ENCODE measurements around the gene ADAM23.

Gene ADAM23

DNA sequence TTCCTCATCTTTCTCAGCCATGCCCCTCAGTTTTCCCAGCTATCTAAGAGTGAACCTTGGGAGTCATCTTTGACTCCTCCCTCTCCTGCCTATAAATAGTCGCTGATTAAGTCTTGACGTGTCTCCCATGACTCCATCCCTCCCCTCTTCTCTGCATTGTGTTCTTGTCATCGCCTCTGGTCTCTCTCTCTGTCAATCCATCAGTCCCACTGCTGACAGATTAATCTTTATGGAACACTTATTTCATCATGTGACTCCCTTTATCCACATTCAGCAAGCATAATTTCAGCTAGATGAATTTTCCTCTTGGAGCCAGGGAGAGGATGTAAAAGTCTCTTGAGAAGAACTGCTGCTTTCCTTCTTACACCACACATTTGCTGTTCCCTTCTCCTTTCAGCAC lies 9.4 kb downstream of the ADAM23 start:
- ChIA-PET POLR2A (interaction anchor here (0.5 kb wide), 1 partner anchor 8 kb away, joined by 4 read pairs; no protein-coding TSS in a partner anchor), CTCF (no interaction called here)
- TF ChIP-seq CTCF (IDR thresholded peaks at IDR 0.05; ENCODE audit: control extremely low read depth, extremely low read depth, low read depth, missing control alignments): no peak
- no peak for DNase-seq (ENCODE audit: extremely low spot score)

DNA sequence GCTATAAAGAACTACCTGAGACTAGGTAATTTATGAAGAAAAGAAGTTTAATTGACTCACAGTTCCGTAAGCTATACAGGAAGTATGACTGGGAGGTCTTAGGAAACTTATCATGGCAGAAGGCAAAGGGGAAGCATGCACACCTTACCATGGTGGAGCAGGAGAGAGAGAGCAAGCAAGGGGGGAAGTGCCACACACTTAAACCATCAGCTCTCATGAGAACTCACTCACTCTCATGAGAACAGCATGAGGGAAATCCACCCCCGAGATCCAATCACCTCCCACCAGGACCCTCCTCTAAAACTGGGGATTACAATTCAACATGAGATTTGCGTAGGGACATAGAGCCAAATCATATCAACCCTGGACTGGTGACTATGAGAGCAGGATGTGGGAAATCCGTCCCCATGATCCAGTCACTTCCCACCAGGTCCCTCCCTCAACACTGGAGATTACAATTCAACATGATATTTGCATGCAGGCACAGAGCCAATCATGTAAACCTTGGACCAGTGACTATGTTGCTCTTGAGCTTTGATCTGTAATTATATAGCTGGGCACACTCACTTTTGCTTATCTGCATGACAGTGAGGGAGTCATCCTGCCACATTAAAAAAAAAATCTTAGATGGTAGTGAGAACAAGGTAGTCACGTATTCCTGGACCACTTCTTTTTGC lies 12.9 kb downstream of the ADAM23 start:
- TF ChIP-seq CTCF (IDR thresholded peaks at IDR 0.05; ENCODE audit: control extremely low read depth, extremely low read depth, low read depth, missing control alignments): no peak
- POLR2A ChIA-PET: no interaction called here

GRCh38 chr2:206457188-206457634 lies 13.9 kb downstream of the ADAM23 start:
- CTCF ChIA-PET: interaction anchor here (1.3 kb wide), 1 partner anchor 16 kb away, joined by 3 read pairs; no protein-coding TSS in a partner anchor
- DNase-seq (ENCODE audit: extremely low spot score): peak; percentile 26
- TF ChIP-seq CTCF (IDR thresholded peaks at IDR 0.05; ENCODE audit: control extremely low read depth, extremely low read depth, low read depth, missing control alignments): no peak
- POLR2A ChIA-PET: no interaction called here

More for the DNA sequence above, 12.9 kb downstream of the ADAM23 start:
- no peak for DNase-seq (ENCODE audit: extremely low spot score)
- CTCF ChIA-PET: interaction anchor here (1.0 to 1.3 kb wide), 2 partner anchors 17 to 64 kb away, joined by 3 to 4 read pairs; no protein-coding TSS in a partner anchor

- DNase-seq (ENCODE audit: extremely low spot score): no peak
- ChIA-PET CTCF (no interaction called here), POLR2A (no interaction called here)
- no peak for TF ChIP-seq CTCF (IDR thresholded peaks at IDR 0.05; ENCODE audit: control extremely low read depth, extremely low read depth, low read depth, missing control alignments)
These were observed 19.0 kb downstream of the ADAM23 start for GRCh38 chr2:206462240-206462854.

- no peak for TF ChIP-seq CTCF (IDR thresholded peaks at IDR 0.05; ENCODE audit: control extremely low read depth, extremely low read depth, low read depth, missing control alignments)
- no peak for DNase-seq (ENCODE audit: extremely low spot score)
- POLR2A ChIA-PET: no interaction called here
- CTCF ChIA-PET: interaction anchor here (1.0 to 1.8 kb wide), 4 partner anchors 9 to 334 kb away, joined by 3 to 4 read pairs (median 4); no protein-coding TSS in a partner anchor
These were observed 20.4 kb downstream of the ADAM23 start for GRCh38 chr2:206463685-206464084.

DNA sequence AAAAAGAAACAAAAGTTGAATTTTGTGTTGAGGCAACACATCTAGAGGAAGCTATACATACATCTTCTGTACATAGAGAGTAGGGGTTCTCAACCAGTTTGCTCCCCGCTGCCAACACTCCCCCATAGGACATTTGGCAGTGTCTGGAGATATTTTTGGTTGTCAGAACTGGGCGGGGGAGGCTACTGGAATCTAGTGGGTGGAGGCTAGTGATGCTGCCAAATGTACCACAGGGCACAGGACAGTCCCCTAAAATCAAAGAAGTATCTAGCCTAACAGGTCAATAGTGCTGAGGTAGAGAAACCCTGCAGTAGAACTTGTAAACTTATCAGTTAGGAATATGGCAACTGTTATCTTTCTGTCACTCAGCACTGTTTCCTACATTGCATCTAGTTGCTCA lies 21.3 kb downstream of the ADAM23 start:
- ChIA-PET POLR2A (no interaction called here), CTCF (interaction anchor here (1.4 to 1.8 kb wide), 3 partner anchors 10 to 333 kb away, joined by 3 to 4 read pairs (median 4); no protein-coding TSS in a partner anchor)
- no peak for DNase-seq (ENCODE audit: extremely low spot score)
- no peak for TF ChIP-seq CTCF (IDR thresholded peaks at IDR 0.05; ENCODE audit: control extremely low read depth, extremely low read depth, low read depth, missing control alignments)

Measured in GM10248 (cell line).